Measurements from ENCODE around the gene TVP23A. TPM values are rescaled to one million over a fixed set of nuclear protein-coding genes. Genes with fewer than 3 reads are reported as not detected.

Gene TVP23A
- total RNA-seq, 1 donor = not detected

- Histone ChIP-seq H3K79me2 (ENCODE audit: insufficient read depth, low read length) (no peaks in the 10 kb centered on the region), H3K4me1 (ENCODE audit: insufficient read depth, low read length) (no peaks in the 10 kb centered on the region)
- no peak for TF ChIP-seq CTCF (IDR thresholded peaks at IDR 0.05; ENCODE audit: extremely low read depth, low read depth, low read length)
Measured at GRCh38 chr16:10809706-10810105, 8.9 kb downstream of the TVP23A start.

GRCh38 chr16:10808850-10809249 is 9.7 kb downstream of the TVP23A start:
- no peaks in the 10 kb centered on the region for H3K36me3 ChIP-seq (ENCODE audit: insufficient read depth, low read length)
- H4K20me1 ChIP-seq (ENCODE audit: insufficient read depth, low read length) = no peaks in the 10 kb centered on the region
- H3K79me2 ChIP-seq (ENCODE audit: insufficient read depth, low read length) = no peaks in the 10 kb centered on the region
- peaks cover 9% of the 10 kb centered on the region for H3K27me3 ChIP-seq (ENCODE audit: insufficient read depth, low read length)
- no peaks in the 10 kb centered on the region for H3K4me1 ChIP-seq (ENCODE audit: insufficient read depth, low read length)
- no peak overlapping the region for H3K4me3 ChIP-seq (ENCODE audit: insufficient read depth, low read length)
- H3K4me2 ChIP-seq (ENCODE audit: insufficient read depth, low read length) = no peak overlapping the region
- DNase-seq (ENCODE audit: insufficient read length, low spot score, missing footprints) = no peak
- H3K9me3 ChIP-seq (ENCODE audit: low read depth, low read length) = no peaks in the 10 kb centered on the region
- no peak overlapping the region for H3K27ac ChIP-seq (ENCODE audit: low read depth, low read length)
- H2AFZ ChIP-seq (ENCODE audit: low read length) = no peak overlapping the region
- TF ChIP-seq CTCF (IDR thresholded peaks at IDR 0.05; ENCODE audit: extremely low read depth, low read depth, low read length) = no peak

More at GRCh38 chr16:10809706-10810105, 8.9 kb downstream of the TVP23A start:
- Histone ChIP-seq H3K27ac (ENCODE audit: low read depth, low read length) (no peak overlapping the region), H3K27me3 (ENCODE audit: insufficient read depth, low read length) (peaks cover 6% of the 10 kb centered on the region), H2AFZ (ENCODE audit: low read length) (no peak overlapping the region), H4K20me1 (ENCODE audit: insufficient read depth, low read length) (no peaks in the 10 kb centered on the region), H3K9me3 (ENCODE audit: low read depth, low read length) (no peaks in the 10 kb centered on the region), H3K4me3 (ENCODE audit: insufficient read depth, low read length) (no peak overlapping the region), H3K4me2 (ENCODE audit: insufficient read depth, low read length) (no peak overlapping the region), H3K36me3 (ENCODE audit: insufficient read depth, low read length) (no peaks in the 10 kb centered on the region)
- DNase-seq (ENCODE audit: insufficient read length, low spot score, missing footprints) = no peak

GRCh38 chr16:10808218-10808617 is 10.4 kb downstream of the TVP23A start:
- no peaks in the 10 kb centered on the region for H3K79me2 ChIP-seq (ENCODE audit: insufficient read depth, low read length)
- no peak overlapping the region for H2AFZ ChIP-seq (ENCODE audit: low read length)
- H4K20me1 ChIP-seq (ENCODE audit: insufficient read depth, low read length) = no peaks in the 10 kb centered on the region
- no peak for DNase-seq (ENCODE audit: insufficient read length, low spot score, missing footprints)
- no peak for TF ChIP-seq CTCF (IDR thresholded peaks at IDR 0.05; ENCODE audit: extremely low read depth, low read depth, low read length)
- H3K4me1 ChIP-seq (ENCODE audit: insufficient read depth, low read length) = no peaks in the 10 kb centered on the region
- no peaks in the 10 kb centered on the region for H3K9me3 ChIP-seq (ENCODE audit: low read depth, low read length)
- no peaks in the 10 kb centered on the region for H3K36me3 ChIP-seq (ENCODE audit: insufficient read depth, low read length)
- H3K27me3 ChIP-seq (ENCODE audit: insufficient read depth, low read length) = peaks cover 10% of the 10 kb centered on the region
- H3K4me2 ChIP-seq (ENCODE audit: insufficient read depth, low read length) = no peak overlapping the region
- H3K27ac ChIP-seq (ENCODE audit: low read depth, low read length) = no peak overlapping the region
- H3K4me3 ChIP-seq (ENCODE audit: insufficient read depth, low read length) = no peak overlapping the region

- no peaks in the 10 kb centered on the region for H3K79me2 ChIP-seq (ENCODE audit: insufficient read depth, low read length)
- H2AFZ ChIP-seq (ENCODE audit: low read length) = no peak overlapping the region
- no peak for DNase-seq (ENCODE audit: insufficient read length, low spot score, missing footprints)
- H3K4me1 ChIP-seq (ENCODE audit: insufficient read depth, low read length) = no peaks in the 10 kb centered on the region
- no peaks in the 10 kb centered on the region for H3K36me3 ChIP-seq (ENCODE audit: insufficient read depth, low read length)
- no peak for TF ChIP-seq CTCF (IDR thresholded peaks at IDR 0.05; ENCODE audit: extremely low read depth, low read depth, low read length)
- H3K4me3 ChIP-seq (ENCODE audit: insufficient read depth, low read length) = no peak overlapping the region
- no peaks in the 10 kb centered on the region for H4K20me1 ChIP-seq (ENCODE audit: insufficient read depth, low read length)
- no peak overlapping the region for H3K27ac ChIP-seq (ENCODE audit: low read depth, low read length)
- no peaks in the 10 kb centered on the region for H3K9me3 ChIP-seq (ENCODE audit: low read depth, low read length)
- no peak overlapping the region for H3K4me2 ChIP-seq (ENCODE audit: insufficient read depth, low read length)
- peaks cover 10% of the 10 kb centered on the region for H3K27me3 ChIP-seq (ENCODE audit: insufficient read depth, low read length)
Measured at GRCh38 chr16:10806698-10807097, 11.9 kb downstream of the TVP23A start.

Measured in osteoblast (primary cell).